ENCODE results near the gene RAD51B.
A peak's percentile ranks its signal among the peaks of the same experiment; 100 is the strongest.
"Not testable (repeated sequence)": the region's sequence is repeated elsewhere in the genome, so short reads cannot be mapped to it uniquely, and the experiment has no call there.

Gene RAD51B

DNA sequence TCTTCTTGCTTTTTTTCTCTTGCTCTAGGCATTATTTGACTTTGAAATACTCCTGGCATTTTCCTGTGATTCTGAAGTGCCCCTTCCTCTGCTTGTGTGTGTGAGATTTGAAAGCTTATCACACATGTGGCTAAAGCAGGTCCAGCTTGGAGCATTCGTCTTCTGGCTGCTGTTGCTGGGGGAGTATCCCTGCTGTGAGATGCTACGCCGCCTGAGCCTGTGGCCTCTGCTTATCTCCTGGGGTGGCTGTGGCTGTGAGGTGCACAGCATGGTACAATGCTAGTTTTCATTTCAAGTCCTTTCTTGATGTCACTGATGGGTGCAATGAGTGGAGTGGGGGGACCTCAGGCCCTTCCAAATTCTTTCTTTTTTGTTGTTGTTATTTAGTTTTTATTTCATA lies 601.5 kb downstream of the RAD51B start:
- DNase-seq: no peak

DNA sequence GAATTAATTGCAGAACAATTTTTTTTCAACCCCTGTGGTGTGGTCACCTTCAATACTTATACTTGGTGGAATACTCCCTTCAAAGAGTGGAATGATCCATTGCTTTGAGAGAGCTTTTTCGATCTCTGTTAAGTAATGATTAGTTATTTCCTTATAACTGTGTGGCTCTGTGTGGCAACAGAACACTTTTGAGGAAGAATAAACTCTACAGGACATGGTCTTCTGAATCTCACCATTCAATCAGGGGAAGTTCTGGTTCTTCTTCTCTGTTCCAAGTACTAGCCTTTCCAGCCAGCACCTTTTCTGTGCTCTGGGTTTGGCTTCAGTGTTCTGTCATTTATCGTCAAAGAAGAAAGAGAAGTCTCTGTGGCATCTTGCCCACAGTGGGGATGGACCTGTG lies 604.1 kb downstream of the RAD51B start:
- no peak for DNase-seq

DNA sequence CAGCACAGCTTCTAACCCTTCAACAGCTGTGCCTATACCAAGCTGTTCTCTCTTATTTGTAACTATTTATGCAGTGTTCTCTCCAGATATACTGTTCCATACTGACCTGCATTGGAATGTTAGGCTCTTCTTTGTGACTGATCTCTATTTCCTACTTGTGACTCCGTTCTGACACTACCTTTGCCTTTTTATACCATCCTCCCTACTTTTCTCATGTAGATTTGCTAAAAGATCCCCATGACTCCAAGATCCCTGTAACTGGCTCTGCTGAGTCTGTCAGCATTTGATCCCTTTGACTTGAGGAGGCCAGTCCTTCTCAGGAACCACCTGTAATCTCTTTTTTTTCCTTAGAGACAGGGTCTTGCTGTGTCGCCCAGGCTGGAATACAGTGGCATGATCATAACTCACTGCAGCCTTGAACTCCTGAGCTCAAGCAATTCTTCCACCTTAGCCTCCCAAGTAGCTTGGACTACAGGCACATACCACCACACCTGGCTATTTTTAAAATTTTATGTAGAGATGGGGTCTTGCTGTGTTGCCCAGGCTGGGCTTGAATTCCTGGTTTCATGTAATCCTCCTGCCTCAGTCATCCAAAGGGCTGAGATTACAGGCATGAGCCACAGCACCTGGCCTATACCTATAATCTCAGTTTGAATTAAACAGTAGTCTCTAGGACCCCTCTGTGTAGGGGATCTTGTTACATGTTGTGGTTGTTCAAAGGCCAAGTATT lies 605.0 kb downstream of the RAD51B start:
- no peak for DNase-seq

DNA sequence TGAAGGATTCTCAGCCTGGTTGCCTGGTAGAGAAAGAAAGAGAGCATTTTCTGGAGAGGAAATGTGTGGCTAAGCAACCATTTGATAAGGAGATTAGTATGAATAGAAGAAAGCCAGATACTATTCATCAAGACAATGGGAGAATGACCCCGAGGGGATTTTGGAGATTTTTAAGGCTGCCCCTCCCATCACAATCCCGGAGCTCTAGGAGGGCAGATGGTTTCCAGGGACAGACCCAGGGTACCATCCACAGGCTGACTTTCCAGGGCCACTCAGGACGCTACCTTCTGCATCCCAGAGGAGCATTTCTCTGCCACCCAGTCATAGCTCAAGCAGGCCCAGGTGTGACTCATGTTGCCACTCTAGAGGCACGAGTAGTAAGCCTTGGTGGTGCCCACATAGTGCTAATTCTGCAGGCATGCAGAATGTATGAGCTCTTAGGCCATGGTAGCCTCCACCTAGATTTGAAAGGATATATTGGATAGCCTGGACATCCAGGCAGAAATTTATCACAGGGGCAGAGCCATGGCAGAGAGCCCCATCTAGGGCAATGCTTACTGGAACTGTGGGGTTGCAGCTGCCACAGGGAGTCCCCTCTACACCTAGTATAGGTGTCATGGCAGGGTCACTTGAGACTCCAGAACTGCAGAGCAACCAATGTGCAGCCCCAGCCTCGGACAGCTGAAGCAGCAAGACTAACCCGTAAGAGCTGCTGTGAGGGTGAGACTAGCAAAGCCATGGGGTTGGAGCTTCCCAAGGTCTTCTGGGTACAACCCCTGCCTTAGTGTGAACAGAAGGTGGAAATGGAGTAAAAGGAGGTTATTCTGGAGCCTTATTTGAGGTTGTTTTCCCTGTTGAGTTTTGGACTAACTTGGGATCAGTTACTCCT lies 607.3 kb downstream of the RAD51B start:
- no peak for DNase-seq

DNA sequence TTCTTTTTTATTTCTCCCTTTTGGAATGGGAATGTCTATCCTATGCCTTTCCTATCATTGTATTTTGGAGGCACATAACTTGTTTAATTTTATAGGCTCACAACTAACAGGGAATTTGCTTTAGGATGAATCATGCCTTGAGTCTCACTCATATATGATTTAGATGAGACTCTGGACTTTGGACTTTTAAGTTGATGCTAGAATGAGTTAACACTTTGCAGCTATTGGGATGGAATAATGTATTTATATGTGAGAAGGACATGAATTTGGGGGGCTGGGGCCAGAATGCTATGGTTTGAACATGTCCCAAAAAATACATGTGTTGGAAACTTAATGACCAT lies 607.9 kb downstream of the RAD51B start:
- no peak for DNase-seq

DNA sequence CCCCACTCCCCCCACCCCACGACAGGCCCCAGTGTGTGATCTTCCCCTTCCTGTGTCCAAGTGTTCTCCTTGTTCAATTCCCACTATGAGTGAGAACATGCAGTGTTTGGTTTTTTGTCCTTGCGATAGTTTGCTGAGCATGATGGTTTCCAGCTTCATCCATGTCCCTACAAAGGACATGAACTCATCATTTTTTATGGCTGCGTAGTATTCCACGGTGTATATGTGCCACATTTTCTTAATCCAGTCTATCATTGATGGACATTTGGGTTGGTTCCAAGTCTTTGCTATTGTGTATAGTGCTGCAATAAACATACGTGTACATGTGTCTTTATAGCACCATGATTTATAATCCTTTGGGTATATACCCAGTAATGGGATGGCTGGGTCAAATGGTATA lies 609.3 kb downstream of the RAD51B start:
- not testable (repeated sequence) for DNase-seq

DNA sequence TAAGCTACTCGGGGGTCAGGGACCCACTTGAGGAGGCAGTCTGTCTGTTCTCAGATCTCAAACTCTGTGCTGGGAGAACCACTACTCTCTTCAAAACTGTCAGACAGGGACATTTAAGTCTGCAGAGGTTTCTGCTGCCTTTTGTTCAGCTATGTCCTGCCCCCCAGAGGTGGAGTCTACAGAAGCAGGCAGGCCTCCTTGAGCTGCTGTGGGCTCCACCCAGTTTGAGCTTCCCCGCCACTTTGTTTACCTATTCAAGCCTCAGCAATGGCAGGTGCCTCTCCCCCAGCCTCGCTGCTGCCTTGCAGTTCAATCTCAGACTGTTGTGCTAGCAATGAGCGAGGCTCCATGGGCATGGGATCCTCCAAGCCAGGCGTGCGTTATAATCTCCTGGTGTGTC lies 614.6 kb downstream of the RAD51B start:
- not testable (repeated sequence) for DNase-seq

DNA sequence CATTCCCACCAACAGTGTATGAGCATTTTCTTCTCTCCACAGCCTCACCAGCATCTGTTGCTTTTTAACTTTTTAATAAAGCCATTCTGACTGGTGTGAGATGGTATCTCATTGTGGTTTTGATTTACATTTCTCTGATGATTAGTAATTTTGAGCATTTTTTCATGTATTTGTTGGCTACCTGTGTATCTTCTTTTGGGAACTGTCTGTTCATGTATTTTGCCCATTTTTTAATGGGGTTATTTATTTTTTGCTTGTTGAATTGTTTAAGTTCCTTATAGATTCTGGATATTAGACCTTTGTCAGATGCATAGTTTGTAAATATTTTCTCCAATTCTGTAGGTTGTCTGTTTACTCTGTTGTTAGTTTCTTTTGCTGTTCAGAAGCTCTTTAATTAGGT lies 616.1 kb downstream of the RAD51B start:
- DNase-seq: not testable (repeated sequence)

DNA sequence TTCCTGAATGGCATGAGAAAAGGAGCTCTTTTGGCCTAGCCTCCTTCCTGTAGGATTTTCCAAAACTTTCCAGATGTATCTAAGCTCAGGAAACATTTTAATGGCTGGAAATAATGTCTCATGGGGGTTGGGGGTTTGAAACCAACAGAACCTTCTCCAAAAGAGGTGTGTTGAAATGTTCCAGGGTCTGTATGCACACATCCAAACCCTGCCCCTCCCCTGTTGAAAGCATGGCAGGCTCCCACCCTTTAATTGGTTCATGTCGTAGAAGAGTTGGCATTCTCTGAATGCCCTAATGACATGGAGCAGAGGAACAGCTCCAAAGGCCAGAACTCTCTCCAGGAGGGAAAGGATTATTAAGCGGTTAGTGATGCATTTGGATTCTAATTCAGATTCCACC lies 620.1 kb downstream of the RAD51B start:
- DNase-seq: peak in 1 of 2 donors; percentile 58

DNA sequence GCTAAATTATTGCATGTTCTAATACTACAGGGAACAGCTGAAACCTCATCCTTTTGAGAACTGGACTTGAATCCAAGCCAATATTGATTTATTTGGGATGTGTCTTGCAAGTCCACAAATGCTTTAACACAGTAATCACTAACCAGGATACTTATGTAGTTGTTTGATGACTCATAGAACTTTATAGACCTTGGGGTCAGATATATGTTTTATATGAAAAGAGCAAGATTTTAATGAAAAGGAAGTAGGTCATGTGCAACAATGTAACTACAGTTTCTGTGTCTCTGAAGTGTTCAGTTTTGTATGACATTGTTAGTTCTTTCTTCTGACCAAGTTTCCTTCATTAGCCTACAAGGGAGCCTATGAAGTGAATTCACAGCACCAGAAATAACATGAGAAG lies 621.2 kb downstream of the RAD51B start:
- DNase-seq: no peak

DNA sequence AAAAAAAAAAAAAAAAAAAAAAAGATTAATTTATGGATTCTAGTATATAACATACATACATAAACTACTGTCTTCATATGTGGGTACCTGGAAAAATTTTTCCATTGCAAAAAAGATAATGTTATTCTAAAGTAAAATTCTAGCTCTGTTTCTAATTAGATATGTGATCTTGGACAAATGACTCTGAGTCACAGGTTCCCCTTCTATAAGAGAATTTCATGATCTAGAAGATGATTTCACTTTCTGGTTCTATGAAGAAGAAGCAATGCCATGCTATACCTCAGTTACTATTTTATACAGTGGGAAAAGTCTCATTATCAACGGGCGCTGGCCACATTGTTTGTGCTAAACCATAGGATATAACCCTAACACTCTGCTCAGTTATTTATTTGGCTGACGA lies 622.0 kb downstream of the RAD51B start:
- DNase-seq: no peak

DNA sequence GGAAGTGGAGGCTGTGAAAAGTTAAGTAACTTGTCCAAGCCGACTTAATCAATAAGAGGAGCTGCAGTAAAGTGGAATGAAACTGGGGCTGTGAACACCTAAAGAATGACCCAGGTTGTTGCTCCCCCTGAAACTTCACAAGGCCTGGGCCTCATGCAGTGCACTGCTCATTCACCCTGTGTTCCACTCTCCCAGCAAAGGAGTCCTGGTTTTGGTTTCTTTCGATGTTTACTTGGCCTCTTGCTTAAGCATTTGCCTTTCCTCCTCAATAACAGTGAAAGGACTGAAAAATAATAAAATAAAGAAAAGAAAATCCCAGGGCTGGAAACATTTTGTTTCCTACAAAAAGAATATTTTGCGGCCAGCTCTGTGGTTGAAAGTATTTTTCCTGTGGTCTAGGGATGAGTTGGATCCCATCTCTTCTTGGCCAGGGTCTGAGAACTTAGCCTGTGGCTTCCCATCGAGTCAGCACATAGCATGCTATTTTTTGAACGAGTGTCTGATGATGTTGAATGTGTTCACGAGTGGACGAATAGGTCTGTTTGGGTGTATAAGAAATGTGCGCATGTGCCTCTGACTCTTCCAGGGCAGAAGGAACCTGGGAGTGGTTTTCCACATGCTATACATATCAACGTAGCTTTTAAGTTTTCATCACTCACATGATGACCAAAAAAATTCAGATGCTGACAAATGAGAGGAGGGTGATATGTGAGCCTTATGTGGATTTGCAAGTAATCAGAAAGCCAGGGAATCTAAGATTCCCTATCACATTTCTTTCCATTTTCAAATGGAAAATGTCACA lies 623.5 kb downstream of the RAD51B start:
- DNase-seq: no peak

DNA sequence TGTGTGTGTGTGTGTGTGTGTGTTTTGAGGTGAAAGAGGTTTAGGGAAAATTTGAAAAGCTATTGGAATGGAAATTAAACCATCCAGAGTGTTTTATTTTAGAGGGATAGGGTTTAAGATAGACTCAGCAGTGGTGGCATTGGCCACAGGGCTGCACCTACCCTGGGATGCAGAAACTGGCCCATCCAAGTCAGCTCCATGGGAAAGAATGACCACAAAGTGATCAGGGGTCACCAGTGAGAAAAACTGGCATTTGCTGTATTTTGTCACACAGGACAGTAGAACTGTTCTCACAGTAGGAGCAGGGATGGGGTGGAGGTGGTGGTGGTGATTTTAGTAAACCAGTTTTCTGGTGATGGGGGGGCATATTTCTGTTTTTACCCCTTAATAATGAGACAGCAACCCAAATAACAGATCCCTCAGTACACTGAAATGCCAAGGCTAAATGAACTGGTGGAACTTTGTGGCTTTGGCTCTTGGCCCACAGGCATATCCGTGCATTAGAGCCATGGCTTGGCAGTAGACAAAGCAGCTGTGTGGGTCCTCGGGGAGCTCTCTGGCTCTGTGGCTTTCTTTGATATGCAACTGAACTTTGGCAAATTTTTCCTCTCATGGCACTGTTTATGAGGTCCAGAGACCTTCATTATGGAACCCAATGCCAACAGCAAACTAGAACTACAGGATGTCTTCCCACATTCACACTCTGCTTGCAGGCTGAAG lies 625.0 kb downstream of the RAD51B start:
- DNase-seq: no peak

DNA sequence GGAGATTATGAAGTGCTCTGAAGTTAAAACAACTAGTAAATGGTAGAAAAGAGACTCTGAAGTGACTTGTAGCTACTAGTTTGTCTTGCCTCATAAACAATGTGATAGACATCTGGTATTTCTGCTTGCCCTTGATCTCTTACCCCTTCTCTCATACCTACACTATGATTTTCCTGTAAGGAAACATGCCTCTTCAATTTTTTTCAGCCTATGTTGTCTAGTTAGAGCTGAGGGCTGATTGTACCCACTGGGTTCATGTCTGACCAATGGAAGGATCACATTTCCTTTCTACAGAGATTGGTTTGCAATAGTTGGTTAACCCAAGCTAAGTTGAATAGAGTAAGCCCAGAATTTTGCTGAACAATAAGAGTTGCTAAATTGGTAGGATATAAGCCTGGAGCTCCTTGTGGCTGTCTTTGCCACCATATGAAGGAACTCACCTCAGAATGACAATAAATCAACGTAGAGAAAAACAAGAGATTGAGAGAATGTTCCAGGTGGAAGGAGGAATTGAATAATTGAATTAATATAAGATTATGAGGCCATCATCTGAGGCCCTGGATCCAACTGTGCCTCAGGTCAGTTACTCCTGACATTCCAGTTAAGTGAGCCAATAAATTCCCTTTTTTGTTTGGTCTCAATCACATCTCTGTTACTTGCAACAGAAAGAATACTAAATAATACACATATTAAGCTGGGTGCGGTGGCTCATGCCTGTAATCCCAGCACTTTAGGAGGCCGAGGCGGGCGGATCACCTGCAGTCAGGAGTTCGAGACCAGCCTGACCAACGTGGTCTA lies 626.9 kb downstream of the RAD51B start:
- no peak for DNase-seq

DNA sequence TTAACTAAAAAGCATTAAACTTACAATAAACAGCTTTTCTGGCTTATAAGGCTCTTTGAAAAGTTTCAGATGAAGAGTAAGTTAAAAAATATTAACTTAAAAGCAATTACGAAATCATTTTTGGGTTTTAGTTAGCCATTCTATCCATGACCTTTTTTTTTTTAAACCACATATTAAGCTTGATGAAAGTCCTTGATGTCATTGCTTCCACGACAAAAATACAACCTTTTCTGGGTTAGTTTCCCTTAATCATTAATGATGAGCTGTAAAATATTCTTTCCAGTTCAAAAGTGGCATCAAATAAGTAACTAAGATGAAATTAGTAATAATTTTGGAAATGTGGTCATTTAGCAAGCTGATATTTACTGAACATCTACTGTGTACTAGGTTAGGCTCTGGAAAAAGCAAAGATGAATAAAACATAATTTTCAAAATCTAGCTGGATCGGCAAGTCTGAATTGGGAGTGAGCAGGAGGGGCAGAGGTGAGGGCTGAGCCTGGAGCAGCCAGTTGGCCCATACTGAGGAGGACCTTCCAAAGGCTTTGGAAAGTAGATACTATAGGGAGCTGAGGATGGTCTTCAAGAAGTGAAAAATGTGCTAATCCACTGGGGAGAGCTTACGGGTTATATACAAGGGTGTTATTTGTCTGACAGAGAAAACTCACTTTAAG lies 628.1 kb downstream of the RAD51B start:
- no peak for DNase-seq

DNA sequence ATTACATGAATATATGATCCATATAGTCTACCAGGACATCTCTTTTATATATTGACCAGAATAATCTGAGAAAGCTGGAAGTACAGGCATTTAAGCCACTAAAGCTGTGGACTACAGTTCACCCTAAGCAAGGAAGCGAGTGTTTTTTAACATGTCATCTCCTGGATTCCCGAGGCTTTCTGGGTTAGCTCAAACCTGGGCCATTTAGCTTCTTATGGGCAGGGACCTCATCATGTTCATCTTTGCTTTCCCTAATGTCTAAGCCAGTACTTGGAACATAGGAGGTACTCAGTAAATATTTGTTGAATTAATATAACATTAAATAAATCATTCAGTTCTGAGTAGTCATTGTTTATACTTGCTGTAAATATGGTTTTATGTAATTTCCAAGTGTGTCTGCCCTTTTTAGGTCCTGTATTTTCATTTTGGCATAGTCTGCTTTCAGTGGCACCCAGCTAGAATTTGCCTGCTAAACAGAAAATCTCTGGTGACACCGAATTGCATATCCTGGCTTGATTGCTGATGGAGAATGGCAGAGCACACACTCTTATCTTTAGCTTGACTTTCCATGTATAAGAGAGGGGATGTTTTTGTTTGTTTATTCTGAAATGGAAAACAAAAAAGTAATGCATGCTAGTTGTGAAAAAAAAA lies 628.8 kb downstream of the RAD51B start:
- no peak for DNase-seq

DNA sequence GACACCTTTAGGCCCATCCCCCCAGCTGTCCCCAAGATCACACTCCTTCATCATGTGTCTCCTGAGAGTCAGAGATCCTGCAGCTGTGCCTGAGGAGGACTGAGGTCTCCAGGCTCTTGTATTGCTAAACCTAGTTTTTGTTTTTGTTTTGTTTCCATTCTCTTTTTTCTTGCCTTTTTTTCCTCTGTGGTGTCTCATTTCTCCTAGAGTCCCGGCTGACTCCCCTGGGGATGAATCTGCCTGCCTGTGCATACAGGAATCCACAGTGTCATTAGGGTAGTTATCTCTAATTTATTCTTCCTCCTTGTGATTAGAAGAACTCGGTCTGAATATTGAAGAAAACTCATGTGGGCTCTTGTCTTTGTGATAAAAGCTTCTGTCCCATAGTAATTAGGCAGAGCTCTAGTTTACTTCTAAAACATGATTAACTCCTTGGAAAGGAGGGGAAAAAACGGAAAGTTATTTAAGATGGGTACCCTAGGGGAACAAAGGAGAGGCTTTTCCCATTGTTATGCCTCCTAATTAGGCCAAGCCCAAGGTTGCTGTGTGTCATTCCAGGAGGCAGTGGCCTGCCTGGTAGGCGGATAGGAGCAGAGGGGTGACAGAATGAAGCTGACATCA lies 630.1 kb downstream of the RAD51B start:
- no peak for DNase-seq

DNA sequence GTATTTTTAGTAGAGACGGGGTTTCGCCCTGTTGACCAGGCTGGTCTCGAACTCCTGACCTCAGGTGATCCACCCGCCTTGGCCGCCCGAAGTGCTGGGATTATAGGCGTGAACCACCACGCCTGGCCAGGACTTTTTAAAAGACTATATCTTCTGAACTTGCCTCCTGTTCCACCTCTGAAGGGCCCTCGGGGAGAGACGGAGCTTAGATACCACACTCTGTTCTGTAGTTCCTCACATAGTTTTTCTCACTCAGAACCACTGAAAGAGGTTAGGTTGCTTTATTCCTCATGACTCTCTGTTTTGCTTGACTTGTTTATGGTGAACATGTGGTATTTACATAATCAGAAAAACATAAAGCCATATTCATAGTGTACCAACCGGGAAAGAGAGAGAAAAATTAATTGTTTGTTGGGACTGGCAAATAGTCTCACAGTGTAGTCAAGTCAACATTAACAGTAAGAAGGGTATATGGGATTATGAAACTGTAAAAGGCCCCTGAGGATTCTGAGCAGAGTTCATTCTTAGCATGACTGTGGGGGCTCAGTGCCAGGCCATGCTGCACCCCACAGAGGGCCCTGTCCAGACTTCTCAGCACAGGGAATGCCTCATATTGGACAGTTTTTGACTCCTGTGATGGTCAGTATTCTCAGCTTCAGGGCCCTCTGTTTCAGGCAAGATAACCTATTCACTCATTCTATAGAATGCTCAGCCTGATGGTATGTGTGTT lies 631.0 kb downstream of the RAD51B start:
- DNase-seq: no peak

DNA sequence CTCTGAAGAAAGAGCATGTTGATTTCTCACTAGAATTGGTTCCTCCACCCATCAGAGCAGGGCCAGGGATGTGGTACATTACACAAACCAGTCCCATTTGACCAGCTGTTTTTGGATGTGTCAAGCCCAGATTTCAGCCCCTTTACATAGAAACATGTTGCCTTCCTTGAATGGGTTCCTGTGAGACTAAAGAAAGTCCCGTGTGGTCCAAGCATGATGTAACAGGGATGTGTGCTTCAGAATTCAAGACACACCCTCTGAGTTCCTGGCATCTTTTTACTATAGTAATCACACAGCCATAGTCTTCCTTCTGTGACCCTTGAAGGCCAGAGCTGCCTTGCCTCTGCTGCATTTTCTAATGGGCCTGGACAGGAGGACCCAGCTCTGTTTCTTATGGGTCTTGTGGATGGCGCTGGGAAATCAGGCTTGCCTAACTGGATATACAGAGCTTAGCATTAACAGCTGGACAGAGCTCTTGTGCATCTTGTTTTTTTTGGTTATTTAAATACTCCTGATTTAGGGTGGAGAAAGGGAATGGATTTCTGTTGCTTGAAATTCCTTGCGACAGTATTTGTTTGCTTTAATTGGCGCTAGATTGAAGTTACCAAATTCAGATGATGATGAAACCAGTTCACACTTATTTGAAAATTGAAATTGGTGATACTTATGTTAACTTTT lies 632.3 kb downstream of the RAD51B start:
- no peak for DNase-seq
